Caco-2 (cell line): Measurements from ENCODE around the gene ROBO1. TPM values are rescaled to one million over a fixed set of nuclear protein-coding genes. Genes with fewer than 3 reads are reported as not detected.

Experiments used
- BruUV-seq: library from RNA; stranded (reverse); fragments of 400-500 nt; replicated peaks from 2 replicates; lab custom pipeline; 2021; lab: Mats Ljungman, UMichigan
- CTCF ChIA-PET: fragments of 300-600 bp; sonication (Branson Sonifier 250); formaldehyde crosslinking; loops from one replicate; lab custom pipeline; 2022; ENCODE audit warnings: antibody characterized with exemption; lab: Charles Lee
- POLR2A ChIA-PET: fragments of 300-600 bp; sonication (Branson Sonifier 250); formaldehyde crosslinking; loops from one replicate; lab custom pipeline; 2022; ENCODE audit warnings: antibody characterized with exemption; lab: Charles Lee
- DNase-seq, 2 experiments: peaks; one replicate each; pipeline versions ENCODE4 v3.0.0 to v3.0.0-alpha.2; 2020 to 2022
- H3K27me3 ChIP-seq: replicated peaks from 2 replicates; pipeline ENCODE4 v1.6.0; 2011; ENCODE audit warnings: low read length; ENCODE audit not compliant: control insufficient read depth, insufficient read depth
- H3K36me3 ChIP-seq: 2 replicates; pipeline ENCODE4 v1.5.1; 2011; ENCODE audit warnings: low read length; ENCODE audit not compliant: control insufficient read depth, insufficient read depth
- H3K4me1 ChIP-seq: fragments of 250-450 bp; sonication (Bioruptor Pico); 2 replicates; pipeline ENCODE4 v1.5.1; 2020; ENCODE audit warnings: mild to moderate bottlenecking
- H3K4me3 ChIP-seq: 2 replicates; pipeline ENCODE4 v1.5.1; 2011; ENCODE audit warnings: low read depth, mild to moderate bottlenecking, control low read depth, low read length
- H3K9me3 ChIP-seq: fragments of 250-450 bp; sonication (Bioruptor Pico); 2 replicates; pipeline ENCODE4 v1.5.1; 2020; ENCODE audit warnings: mild to moderate bottlenecking, moderate library complexity
- H3K27ac Mint-ChIP-seq: one replicate; pipeline ENCODE4 v1.8.0; 2022; ENCODE audit warnings: mixed read lengths; ENCODE audit not compliant: unreplicated experiment
- H3K27me3 Mint-ChIP-seq: one replicate; pipeline ENCODE4 v1.8.0; 2022; ENCODE audit warnings: mixed read lengths; ENCODE audit not compliant: insufficient read depth, unreplicated experiment
- H3K36me3 Mint-ChIP-seq: one replicate; pipeline ENCODE4 v1.8.0; 2022; ENCODE audit warnings: mild to moderate bottlenecking, mixed read lengths; ENCODE audit not compliant: insufficient read depth, unreplicated experiment
- H3K4me1 Mint-ChIP-seq: one replicate; pipeline ENCODE4 v1.8.0; 2022; ENCODE audit warnings: low read depth, mixed read lengths; ENCODE audit not compliant: unreplicated experiment
- H3K4me3 Mint-ChIP-seq: one replicate; pipeline ENCODE4 v1.8.0; 2022; ENCODE audit warnings: mild to moderate bottlenecking, moderate library complexity, mixed read lengths; ENCODE audit not compliant: unreplicated experiment
- H3K9me3 Mint-ChIP-seq: one replicate; pipeline ENCODE4 v1.8.0; 2022; ENCODE audit warnings: mixed read lengths; ENCODE audit not compliant: unreplicated experiment
- intact Hi-C: fragments of 100-400 bp; cut with micrococcal nuclease; formaldehyde crosslinking; loops from one replicate; pipeline ENCODE4 v1.10.0; 2022; ENCODE audit not compliant: unreplicated experiment
- total RNA-seq: library from RNA; stranded (reverse); gene quantifications from 2 replicates; pipeline ENCODE4 v1.2.3, GENCODE V29; 2022
- TF ChIP-seq, protein P1 (sequence below), 2 experiments: fragments of 200-600 bp in 1 of 2; IDR thresholded peaks; 1 replicate in 1 of 2; 2 replicates in 1 of 2; pipeline versions ENCODE4 v1.5.1 to v1.8.0; 2011 to 2022; ENCODE audit warnings: antibody characterized with exemption in 1 of 2, control low read depth in 1 of 2, inconsistent platforms in 1 of 2, low read depth in 1 of 2, low read length in 1 of 2, mild to moderate bottlenecking in 1 of 2, moderate library complexity in 1 of 2; ENCODE audit not compliant: insufficient read depth in 1 of 2, severe bottlenecking in 1 of 2, unreplicated experiment in 1 of 2

ROBO1 gene
- total RNA-seq, 1 experiment from 2014 or later, result 1.8 TPM

GRCh38 chr3:78969483-78969882, 798.3 kb downstream of the ROBO1 start:
- Mint-ChIP-seq H3K4me1 (no peaks in the 10 kb centered on the region), H3K36me3 (no peaks in the 10 kb centered on the region), H3K27ac (no peak overlapping the region), H3K27me3 (no peaks in the 10 kb centered on the region), H3K9me3 (no peaks in the 10 kb centered on the region), H3K4me3 (no peak overlapping the region)
- no peaks in the 10 kb centered on the region for H3K9me3 ChIP-seq
- no peak for DNase-seq
- no peaks in the 10 kb centered on the region for H3K4me1 ChIP-seq
- BruUV-seq, result no TSS peak
- intact Hi-C loops, result no loop called here
- no peak overlapping the region for H3K4me3 ChIP-seq
- TF ChIP-seq, protein P1, sequence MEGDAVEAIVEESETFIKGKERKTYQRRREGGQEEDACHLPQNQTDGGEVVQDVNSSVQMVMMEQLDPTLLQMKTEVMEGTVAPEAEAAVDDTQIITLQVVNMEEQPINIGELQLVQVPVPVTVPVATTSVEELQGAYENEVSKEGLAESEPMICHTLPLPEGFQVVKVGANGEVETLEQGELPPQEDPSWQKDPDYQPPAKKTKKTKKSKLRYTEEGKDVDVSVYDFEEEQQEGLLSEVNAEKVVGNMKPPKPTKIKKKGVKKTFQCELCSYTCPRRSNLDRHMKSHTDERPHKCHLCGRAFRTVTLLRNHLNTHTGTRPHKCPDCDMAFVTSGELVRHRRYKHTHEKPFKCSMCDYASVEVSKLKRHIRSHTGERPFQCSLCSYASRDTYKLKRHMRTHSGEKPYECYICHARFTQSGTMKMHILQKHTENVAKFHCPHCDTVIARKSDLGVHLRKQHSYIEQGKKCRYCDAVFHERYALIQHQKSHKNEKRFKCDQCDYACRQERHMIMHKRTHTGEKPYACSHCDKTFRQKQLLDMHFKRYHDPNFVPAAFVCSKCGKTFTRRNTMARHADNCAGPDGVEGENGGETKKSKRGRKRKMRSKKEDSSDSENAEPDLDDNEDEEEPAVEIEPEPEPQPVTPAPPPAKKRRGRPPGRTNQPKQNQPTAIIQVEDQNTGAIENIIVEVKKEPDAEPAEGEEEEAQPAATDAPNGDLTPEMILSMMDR (IDR thresholded peaks at IDR 0.05; ENCODE audit: insufficient read depth in 1 of 2, low read depth in 1 of 2, low read length in 1 of 2, severe bottlenecking in 1 of 2, unreplicated experiment in 1 of 2), result no peak
- no peaks in the 10 kb centered on the region for H3K27me3 ChIP-seq
- ChIA-PET CTCF (no interaction called here), POLR2A (no interaction called here)
- no peaks in the 10 kb centered on the region for H3K36me3 ChIP-seq

- Mint-ChIP-seq H3K4me1 (no peaks in the 10 kb centered on the region), H3K27ac (no peak overlapping the region), H3K27me3 (no peaks in the 10 kb centered on the region), H3K9me3 (no peaks in the 10 kb centered on the region), H3K4me3 (no peak overlapping the region), H3K36me3 (no peaks in the 10 kb centered on the region)
- intact Hi-C loops, result no loop called here
- Histone ChIP-seq H3K36me3 (no peaks in the 10 kb centered on the region), H3K9me3 (no peaks in the 10 kb centered on the region), H3K4me3 (no peak overlapping the region), H3K4me1 (no peaks in the 10 kb centered on the region), H3K27me3 (no peaks in the 10 kb centered on the region)
- TF ChIP-seq, protein P1 (IDR thresholded peaks at IDR 0.05; ENCODE audit: insufficient read depth in 1 of 2, low read depth in 1 of 2, low read length in 1 of 2, severe bottlenecking in 1 of 2, unreplicated experiment in 1 of 2), result no peak
- ChIA-PET POLR2A (no interaction called here), CTCF (no interaction called here)
- BruUV-seq, result no TSS peak
- no peak for DNase-seq
These were observed 800.7 kb downstream of the ROBO1 start for GRCh38 chr3:78967061-78967460.

GRCh38 chr3:78963771-78964170, 804.0 kb downstream of the ROBO1 start:
- Histone ChIP-seq H3K4me3 (no peak overlapping the region), H3K4me1 (no peaks in the 10 kb centered on the region), H3K27me3 (no peaks in the 10 kb centered on the region), H3K36me3 (no peaks in the 10 kb centered on the region), H3K9me3 (no peaks in the 10 kb centered on the region)
- H3K27ac Mint-ChIP-seq, result no peak overlapping the region
- TF ChIP-seq, protein P1 (IDR thresholded peaks at IDR 0.05; ENCODE audit: insufficient read depth in 1 of 2, low read depth in 1 of 2, low read length in 1 of 2, severe bottlenecking in 1 of 2, unreplicated experiment in 1 of 2), result no peak
- H3K27me3 Mint-ChIP-seq, result no peaks in the 10 kb centered on the region
- BruUV-seq, result no TSS peak
- ChIA-PET CTCF (no interaction called here), POLR2A (no interaction called here)
- intact Hi-C loops, result no loop called here
- no peaks in the 10 kb centered on the region for H3K36me3 Mint-ChIP-seq
- H3K4me3 Mint-ChIP-seq, result no peak overlapping the region
- no peak for DNase-seq
- H3K9me3 Mint-ChIP-seq, result no peaks in the 10 kb centered on the region
- no peaks in the 10 kb centered on the region for H3K4me1 Mint-ChIP-seq
